Measurements from ENCODE around the gene CTXND1.

- TF ChIP-seq POLR2AphosphoS5 (IDR thresholded peaks at IDR 0.05; ENCODE audit: borderline replicate concordance, low read depth, low read length): no peak
- no peak for TF ChIP-seq EZH2 (IDR thresholded peaks at IDR 0.05)
- no peak for TF ChIP-seq FOXP2 (optimal IDR thresholded peaks at IDR 0.05; ENCODE audit: control extremely low read depth, extremely low read length, insufficient read depth)
Measured at GRCh38 chr15:80259942-80260510, 8.0 kb upstream of the CTXND1 start.

All from SK-N-MC (cell line).